Left forelimb (tissue), 1 donor: Measurements from ENCODE around the gene SHANK1.

ENCODE experiments used
- DNase-seq: peaks from one replicate; pipeline ENCODE4 v3.0.0-alpha.2; 2018; ENCODE audit warnings: low spot score

The SHANK1 gene

GRCh38 chr19:50711805-50712204 lies 7.8 kb downstream of the SHANK1 start:
- DNase-seq, result no peak

DNA sequence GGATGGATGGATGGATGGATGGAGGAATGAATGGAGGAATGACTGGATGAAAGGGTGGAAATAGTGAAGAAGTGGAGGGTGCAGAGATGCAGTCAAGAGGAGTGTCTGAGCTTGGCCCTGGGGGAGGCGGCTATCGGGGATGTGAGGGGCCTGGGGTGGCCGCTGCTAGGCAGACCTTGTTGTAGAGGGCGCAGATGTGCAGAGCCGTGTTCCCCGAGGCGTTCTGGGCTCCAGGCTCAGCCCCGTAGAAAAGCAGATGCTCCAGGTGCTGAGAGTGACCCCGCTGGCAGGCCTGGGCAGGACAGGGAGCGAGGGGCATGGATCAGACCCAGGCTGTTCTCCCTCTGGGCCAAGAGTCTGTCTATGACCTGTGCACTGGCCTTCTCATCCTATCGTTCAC lies 8.4 kb downstream of the SHANK1 start:
- DNase-seq, result no peak

DNA sequence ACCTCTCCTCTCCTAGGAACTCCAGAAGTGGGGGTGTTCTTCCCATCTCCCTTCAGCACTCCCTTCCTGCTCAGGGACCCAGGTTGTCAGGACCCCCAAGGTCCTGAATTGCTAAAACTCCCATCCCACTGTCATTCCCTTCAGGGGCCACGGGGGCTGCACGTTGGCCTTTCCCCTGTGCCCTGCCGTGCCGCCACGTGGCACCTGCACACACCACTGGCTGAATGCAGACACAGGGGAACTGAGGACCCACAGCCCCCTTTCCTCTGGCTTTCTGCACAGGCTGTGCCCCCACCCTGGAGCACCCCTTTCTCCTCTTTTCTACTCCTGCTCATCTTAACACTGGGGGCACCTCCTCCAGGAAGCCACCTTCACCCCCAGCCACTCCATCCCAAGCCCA lies 9.0 kb downstream of the SHANK1 start:
- no peak for DNase-seq

DNA sequence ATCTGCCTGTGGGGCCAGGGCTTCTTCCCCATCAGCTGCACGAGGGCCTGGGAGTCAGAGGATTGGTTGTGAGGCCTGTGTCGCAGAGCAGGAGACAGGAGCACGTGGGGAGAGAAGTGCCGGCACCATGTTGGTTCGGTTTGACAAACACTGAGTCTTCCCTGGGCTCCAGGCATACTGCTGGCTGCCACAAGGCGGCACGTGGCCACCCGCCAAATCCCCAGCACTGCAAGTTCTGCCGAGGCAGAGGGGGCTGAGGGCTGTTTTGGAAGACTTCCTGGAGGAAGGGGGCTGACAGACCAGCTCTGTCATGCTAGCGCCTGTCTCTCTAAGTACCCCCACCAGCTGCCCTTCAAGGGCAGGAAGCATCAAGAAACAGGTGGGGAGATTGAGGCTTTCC lies 9.5 kb downstream of the SHANK1 start:
- no peak for DNase-seq

DNA sequence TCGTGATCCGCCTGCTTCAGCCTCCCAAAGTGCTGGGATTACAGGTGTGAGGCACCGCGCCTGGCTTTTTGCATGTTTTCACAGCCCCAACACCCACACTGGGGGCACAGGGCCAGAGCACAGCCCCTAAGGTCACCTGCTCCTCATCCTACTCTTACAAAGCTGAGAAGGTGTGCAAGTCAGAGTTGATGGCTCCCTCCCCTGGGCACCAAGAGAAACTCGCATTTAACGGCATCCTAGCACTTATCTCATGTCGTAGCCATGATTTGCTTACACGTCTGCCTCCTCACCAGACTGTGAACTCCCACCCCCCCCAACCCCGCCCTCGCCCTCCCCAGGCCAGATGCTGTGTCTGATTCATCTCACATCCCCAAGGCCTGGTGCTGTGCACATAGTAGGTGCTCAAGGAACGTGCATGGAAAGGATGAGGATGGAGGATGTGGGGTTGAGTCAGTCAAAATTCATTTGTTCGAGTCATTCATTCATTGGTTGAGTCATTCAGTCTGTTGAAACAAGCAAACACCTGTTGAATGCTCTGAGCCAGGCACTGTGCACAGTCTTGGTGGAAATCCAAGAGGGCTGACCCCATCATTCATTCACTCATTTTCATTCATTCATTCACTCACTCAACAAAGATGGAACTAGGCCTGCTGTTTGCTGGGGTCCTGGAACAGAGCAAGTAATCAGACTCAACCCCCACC lies 11.3 kb downstream of the SHANK1 start:
- no peak for DNase-seq

DNA sequence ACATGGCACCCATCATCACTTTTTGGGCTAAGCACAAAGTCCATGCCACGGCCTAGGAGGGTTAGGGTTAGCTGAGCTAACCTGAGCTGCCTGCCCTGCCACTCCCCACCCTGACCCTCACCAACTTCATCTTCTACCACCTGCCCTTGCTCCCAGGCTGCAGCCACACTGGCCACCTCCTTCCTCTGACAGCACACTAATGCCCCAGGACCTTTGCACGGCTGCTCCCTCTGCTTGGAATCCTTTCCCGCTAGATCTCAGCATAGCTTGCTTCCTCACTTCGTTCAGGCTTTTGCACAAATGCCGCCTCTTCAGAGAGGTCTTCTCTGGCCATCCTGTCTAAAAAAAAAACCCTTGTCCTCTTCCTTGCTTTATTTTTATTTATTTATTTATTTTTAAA lies 13.2 kb downstream of the SHANK1 start:
- DNase-seq, result no peak

DNA sequence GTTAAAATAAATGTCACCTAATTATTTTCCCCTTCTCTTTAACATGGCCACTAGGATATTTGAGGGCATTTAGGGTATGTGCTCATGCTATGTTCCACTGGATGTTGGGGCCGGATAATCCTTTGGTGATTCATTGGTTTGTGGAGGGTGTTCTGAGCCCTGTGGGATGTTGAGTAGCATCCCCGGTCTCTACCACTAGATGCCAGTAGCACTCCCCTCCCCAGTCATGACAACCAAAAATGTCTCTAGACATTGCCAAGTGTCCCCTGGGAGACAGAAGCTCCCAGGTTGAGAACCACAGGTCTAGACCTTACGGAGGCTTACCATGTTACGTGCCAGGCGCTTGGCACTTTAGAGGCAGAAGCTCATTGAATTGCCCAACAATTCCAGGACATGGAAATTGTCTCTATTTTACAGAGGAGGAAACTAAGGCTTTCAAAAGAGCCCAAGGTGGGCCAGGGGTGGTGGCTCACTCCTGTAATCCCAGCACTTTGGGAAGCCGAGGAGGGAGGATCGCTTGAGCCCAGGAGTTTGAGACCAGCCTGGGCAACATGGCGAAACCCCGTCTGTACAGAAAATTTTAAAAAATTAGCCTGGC lies 14.1 kb downstream of the SHANK1 start:
- DNase-seq, result no peak

- DNase-seq, result no peak
Observed at GRCh38 chr19:50703915-50704796, 15.4 kb downstream of the SHANK1 start.

GRCh38 chr19:50702871-50703829 lies 16.5 kb downstream of the SHANK1 start:
- no peak for DNase-seq

DNA sequence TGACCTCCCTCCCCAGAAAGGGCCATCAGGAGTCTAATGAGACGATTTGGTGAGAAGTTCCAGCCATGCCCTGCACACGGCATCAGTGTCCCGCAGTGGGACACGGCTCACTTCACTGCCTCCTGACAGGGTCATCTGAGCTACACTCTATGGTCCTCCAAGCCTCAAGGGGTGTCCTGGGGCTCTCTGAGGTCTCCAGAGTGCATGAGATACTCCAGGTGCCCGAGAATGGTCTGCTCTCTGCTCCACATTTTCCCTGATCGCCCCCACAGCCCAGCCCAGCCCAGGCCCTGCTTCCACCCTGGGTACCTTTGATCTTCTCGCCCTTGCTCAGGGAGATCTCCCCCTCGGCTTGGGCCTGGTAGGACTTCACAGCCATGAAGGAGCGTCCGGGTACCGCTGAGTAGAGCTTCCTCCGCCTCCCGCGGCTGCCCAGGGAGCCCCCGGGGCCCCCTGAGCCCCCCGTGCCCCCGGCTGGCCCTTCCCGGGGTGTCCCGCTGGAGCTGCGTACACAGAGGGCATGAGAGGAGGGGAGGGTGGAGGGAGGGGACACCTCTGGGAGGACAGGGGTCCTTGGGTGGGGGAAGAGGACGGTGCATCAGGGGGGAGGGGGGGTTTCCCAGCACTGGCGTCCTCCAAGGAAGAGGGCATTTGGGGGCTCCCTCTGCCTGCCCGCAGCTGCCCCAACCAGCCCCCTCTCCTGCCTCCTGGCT lies 17.3 kb downstream of the SHANK1 start:
- no peak for DNase-seq

DNA sequence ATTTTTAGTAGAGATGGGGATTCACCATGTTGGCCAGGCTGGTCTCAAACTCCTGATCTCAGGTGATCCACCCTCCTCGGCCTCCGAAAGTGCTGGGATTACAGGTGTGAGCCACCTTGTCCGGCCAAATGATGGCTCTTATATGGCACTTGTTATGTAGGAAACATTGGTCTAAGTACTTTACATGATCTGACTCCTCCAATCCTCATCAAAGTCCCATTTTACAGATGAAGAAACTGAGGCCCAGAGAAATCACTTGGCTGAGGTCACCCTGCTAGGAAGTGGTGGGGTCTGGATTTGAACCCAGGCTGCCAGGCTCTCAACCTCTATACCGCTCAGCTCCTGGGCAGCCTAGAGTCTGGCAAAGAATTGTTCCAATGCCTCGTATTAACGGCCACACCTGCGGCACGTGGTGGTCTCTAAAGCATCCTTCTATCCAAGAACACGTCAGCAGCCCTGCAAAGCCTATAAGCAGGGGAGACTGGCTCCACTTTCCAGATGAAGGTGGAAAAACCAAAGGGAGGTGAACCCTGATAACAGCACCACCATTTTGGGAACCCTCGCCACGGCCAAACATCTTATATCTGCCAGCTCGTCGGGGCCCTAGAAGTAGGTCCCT lies 18.1 kb downstream of the SHANK1 start:
- no peak for DNase-seq

DNA sequence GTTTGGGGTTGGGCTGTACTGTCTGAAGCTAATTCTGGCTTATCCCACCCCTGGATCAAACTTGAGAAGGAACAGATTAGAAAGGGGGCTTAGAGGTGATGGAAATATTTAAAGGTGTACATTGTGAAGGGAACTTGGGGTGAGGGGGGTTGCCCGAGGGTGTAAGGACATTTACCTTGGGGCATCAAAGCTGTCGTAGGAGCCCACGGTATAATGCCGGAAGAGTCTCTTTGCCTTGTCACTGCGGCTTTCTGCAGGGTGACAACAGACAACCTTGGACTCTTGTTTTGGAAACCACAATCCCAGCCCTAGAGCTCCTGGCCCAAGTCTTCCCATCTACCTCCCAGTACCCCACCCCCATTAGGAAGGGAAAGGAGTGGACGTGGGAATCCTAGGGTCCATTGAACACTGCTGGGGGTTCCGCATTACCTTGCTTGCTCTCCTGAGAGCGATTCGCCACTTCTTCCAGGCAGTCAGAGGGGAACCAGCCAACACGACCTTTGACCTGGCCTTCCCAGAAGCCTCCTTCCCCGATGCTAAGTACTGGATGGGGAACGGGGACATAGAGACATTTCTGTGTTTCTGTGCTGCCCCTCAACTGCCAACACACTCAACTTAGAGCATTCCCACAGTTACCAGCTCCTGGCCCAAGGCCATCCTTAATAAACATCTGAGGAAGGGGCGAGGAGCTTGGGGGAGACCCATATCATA lies 22.0 kb downstream of the SHANK1 start:
- no peak for DNase-seq

GRCh38 chr19:50696094-50696483 lies 23.5 kb downstream of the SHANK1 start:
- no peak for DNase-seq

DNA sequence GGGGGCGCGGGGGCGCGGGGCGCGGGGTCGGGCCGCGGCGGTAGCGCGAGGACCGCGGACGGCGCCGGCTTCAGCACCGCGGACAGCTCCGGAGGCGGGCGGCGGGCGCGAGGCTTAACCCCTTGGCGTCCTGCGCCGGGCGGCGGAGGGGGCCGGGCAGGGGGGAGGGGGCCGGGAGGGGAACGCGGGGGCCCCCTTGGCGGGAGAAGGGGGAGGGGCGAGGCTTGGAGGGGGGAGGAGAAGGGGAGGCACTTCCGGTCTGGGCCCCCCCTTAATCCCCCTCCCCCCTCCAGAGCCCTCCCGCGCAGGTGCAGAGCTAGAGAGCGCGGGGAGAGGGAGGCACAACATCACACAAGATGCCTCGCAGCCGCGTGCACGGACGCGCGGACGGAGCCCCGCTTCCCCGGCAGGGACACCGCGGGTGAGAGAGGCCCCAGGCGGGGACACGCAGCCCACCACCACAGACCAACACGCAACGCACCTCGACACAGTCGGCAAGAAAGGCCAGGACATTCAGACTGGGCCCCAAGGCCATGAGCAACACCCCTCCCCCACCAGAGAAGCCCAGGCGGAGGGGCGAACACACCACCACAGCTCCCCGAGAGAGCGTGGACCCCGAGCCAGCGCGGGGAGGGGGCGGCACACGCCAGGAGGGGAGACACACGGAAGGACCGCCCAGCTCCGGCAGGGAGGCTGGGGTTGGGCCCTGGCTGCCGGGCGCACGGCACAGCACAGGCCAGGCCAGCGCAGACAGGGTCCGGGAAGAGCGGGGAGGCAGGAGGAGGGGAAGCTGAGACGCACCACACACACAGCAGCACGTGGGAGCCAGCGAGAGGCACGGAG lies 24.1 kb downstream of the SHANK1 start:
- DNase-seq, result no peak

GRCh38 chr19:50694815-50695145 lies 24.8 kb downstream of the SHANK1 start:
- no peak for DNase-seq

DNA sequence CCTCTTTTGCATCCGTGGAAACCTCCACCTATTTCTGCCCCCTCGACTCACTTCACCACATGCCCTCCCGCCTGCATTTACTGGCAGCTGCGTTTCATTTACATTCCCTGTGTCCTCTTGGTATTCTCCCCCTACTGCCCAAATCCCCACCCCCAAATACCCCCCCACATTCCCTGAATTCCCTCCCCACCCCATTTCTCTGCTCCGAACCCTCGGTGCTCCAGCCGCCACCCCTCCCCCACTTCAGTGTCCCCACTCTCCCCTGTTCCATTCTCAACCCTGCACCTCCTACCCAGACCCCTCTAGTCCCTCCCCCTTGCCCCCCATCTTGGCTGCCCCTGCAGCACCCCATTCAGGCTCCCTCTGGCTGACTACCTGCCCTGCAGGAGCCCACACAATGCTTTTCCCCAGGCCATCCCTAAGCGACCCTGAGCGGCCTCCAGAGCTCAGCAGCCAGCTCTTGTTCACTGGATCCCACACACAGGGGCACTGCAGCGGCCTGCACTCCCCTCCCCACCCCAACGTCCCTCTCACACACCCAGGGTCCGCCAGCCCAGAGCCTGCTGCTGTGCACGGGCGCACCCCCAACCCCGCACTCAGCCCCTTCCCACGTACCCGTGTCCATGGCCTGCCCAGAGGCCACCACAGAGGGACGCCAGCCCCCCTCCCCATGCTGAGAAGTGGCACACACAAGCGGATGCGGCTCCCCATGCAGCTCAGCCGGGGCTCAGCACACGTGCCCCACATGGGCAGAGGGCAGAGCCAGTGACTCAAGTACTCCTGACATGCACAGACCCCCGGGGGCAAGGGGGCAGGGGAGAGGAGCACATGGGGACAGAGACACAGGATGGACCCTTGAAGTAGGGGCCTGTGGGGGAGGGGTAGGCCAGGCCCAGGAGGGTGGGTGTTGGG lies 26.3 kb downstream of the SHANK1 start:
- no peak for DNase-seq

DNA sequence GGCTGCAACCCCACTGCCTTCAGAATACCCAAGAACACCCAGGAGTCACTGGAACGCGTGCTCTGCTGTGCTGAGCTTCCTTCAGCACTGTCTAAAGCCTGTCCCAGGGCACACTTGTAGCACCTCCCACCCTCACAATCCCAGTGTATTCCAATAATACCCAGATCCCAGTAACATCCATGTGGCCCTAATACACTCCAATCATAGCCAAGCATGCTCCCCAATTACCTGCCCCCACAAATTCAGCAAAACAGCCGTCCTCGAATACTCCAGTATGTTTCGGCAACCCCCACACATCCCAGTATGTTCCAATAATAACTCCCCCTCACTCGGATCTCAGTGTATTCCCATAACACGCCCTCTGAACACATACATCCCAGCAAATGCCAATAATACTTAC lies 29.2 kb downstream of the SHANK1 start:
- no peak for DNase-seq

DNA sequence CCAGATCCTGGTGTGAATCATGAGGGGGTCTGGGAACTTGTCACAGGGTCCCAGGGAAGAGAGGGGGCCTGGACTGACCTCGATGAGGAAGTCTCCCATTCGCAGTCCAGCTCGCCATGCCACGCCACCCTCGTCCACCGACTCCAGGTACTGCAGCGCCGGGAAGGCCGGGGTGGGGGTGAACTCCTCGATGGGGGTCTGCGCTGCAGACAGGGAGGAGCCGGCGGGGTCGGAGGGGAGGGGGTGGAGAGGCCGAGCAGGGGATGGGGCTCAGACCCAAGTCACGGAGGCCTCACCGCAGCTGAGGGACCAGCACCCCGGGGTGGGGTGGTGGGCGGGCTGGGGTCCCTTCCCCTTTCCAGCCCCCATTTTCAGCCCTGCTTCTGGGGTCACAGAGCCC lies 30.8 kb downstream of the SHANK1 start:
- DNase-seq, result no peak
